GM18520 (cell line): ENCODE data around the gene NRXN3.

Experiments
- ATAC-seq: cut with Tn5 transposase; IDR thresholded peaks from one replicate; pipeline ENCODE4 v1.9.1; 2021; ENCODE audit not compliant: unreplicated experiment

Gene NRXN3

DNA sequence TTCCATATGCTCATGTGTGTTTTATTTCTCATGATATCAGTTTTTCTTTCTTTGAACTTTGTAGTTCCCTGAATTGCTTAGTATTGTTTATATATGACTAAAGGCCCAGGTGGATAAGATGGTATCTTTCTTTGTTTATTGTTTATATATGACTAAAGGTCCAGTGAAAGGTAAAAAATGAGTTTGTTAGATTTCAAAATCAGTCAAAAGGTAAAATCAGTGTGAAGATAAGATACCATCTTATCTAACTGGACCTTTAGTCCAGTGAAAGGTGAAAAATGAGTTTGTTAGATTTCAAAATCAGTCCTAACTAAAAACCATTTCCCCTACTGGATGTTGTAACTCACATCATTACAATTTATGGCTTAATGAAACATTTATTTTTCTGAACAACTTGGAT lies 1150.9 kb downstream of the NRXN3 start:
- no peak for ATAC-seq

DNA sequence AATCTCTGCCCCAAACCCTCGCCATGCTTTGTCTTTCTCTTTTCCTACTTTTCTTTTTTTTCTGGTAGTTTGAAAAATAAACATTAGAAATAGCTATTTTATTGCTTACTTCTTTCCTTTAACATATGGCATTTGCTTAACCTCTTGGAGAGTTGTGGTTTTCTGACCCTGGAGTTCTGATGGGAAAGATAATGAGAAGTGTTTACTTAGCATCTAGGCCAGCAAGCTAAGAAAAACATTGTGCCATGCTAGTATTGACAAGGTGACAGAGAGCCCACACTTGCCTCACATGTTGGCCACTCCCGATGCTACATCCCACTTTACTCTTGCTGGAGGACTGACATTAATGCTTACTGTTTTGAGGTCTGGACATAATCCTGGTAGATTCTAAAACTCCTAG lies 1154.9 kb downstream of the NRXN3 start:
- no peak for ATAC-seq

DNA sequence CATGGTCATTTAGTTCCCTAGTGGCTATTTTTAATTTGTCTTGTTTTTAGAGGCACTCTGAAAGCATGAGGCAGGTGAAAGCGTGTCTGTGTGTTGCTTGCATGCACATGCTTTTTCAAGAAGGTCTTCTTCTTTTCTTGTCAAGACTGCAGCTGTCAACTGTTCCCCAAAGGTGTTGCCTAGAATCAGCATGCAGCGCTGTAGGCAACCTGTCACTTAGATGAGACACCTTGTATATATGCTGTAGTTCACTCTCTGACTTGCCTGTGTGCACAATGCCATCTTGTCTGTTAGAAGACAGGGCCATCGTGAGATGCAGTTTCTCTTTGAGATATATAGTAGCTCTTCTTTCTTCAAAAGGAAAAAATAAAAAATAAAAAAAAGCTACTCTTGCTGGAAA lies 1155.4 kb downstream of the NRXN3 start:
- no peak for ATAC-seq

DNA sequence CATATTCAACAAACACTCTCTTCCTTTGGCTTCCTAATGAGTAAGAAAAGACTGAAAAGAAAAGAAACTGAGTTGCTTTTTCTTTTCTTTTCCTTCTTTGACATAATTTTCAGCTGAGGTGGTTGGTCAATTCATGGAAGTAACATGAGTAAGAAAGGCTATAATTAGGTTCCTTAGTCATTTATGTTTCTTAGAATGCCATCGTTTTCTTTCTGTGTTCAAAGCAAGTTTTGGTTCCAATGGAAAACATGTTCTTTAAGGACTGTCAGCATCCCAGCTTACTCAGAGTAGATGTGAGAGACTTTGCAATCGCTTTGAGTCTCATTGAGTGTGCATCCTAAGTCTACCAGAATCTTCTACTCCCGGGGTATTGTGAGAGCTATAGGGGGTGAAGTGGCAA lies 1158.7 kb downstream of the NRXN3 start:
- no peak for ATAC-seq

DNA sequence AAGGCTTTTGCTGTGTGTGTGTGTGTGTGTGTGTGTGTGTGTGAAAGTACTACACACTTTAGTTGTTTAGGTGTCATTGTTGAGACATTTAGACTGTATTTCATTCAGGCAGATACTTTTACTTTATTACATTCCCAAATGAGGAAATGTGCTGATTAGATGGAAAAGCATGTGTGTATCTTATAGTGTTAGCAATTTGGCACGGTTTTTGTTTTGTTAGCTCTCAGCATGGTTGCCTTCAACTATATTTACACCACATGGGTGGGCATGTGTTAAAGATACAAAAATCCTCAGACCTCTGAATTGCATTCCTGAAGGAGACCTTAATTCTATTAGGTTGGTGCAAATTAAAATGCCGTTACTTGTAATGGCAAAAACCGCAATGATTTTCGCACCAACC lies 1161.7 kb downstream of the NRXN3 start:
- ATAC-seq, result no peak

DNA sequence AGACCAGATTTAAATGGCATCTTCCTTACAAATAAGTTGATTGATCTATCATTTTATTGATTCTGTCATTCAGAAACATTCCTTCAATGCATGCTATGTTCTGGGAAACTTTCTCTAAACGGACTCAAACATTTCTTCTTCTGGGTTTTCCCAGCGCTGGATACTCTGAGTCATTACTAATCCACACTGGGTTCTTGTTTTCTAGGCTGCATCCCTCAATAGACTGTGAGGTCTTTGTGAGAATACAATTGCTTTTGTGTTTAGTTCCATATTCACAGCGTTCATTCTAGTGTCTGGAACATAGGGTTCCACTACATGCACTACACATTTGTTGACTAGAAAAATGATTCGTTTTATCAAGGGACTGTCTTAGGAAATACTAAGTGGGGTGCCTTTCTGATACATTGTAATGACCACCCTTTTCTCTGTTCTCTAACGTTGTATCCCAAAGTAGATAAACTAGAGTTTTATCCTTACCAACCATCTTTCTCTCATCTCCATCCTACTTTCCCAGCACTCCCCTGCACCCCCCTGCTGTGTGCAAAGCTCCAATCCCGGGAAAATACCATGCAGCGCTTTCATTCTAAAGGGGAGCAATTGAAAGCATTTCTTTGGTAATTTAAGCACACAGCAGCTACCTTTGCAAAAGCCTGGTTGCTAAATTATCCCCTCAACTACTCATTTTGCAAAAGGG lies 1162.5 kb downstream of the NRXN3 start:
- ATAC-seq, result no peak

DNA sequence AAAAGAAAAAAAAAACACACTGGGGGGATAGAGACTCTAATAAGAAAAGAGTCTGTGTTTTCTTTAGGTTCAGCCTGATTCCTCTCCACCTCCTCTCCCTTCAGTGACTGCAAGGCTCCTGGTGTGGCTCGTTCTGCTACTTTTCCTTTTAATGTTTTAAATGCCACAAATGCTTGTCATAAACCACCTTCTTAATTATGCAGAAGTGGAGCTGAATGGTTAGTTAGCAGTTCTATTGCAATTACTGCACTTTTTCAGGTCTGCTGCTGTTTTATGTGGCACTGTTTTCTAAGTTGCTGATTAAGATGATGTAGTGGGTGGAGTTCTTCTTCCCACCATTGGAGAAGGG lies 1163.0 kb downstream of the NRXN3 start:
- ATAC-seq, result no peak

GRCh38 chr14:79334272-79334671 lies 1164.1 kb downstream of the NRXN3 start:
- no peak for ATAC-seq

DNA sequence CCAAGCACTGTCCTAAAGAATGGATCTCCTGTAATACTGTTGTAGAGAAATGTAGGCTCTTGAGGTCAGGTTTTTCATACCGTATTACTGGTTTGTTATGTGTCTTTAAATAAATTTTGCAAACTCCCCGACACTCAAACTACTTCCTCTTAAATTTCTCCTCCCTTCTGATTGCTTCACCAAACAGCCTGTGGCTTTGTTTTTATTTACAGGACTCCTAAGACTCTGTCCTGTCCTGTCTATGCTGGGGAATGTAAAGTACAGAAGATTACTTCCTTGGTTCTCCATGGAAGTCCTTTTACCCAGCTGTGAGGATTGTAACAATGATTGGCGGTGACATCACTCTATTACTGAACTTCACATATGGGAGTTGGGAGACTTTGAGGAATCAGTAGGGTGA lies 1167.6 kb downstream of the NRXN3 start:
- ATAC-seq, result no peak

DNA sequence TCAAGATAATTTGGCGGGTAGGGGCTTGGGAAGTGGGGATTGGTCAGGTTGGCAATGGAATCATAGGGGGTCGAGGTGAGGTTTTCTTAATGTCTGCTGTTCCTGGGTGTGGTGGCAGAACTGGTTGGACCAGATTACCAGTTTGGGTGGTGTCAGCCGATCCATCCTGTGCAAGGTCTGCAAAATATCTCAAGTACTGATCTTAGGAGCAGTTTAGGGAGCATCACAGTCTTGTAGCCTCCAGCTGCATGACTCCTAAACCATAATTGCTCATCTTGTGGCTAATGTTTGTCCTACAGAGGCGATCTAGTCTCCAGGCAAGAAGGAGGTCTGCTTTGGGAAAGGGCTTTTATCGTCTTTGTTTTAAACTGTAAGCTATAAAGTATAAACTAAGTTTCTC lies 1172.8 kb downstream of the NRXN3 start:
- no peak for ATAC-seq

DNA sequence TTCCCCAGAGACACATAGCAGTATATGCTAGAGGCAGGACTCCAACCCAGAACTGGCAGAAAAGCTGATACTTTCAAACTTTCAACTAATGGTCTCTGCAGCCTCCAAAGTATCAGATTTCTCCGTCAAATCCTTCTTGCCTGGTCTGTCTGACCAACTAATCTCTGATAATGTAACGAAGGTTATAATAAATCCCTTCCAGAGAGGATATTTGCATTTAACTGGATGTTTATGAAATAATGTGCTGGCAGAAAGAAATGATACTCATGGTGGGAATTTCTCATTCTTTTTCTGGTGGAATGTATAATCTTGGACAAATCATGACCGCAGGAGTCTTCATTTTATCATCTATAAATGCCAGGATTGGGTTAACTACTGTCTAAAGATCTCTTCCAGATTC lies 1180.8 kb downstream of the NRXN3 start:
- no peak for ATAC-seq

GRCh38 chr14:79352076-79352630 lies 1182.0 kb downstream of the NRXN3 start:
- no peak for ATAC-seq

- ATAC-seq, result no peak
These were observed 1184.2 kb downstream of the NRXN3 start for GRCh38 chr14:79354336-79354735.

- ATAC-seq, result no peak
These were observed 1185.9 kb downstream of the NRXN3 start for GRCh38 chr14:79356040-79356439.

DNA sequence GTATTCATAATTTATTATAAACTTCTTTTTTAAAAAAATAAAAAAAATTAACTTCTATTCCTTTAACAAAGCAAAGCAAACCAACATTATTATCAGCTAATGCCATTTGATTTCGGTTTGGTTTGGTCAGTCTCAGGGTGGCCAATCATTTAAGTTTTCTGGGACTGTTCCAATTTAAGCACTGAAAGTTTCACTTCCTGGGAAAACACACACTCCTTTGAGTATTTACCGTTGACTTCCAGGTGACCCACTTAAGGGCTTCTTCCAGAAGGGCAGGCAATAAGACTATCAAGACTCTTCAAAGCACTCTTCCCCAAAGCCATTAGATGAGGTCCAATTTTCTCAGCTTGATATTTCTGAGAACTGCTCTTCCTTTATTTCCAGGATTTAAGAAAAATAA lies 1187.1 kb downstream of the NRXN3 start:
- ATAC-seq, result no peak

GRCh38 chr14:79363291-79363690 lies 1193.1 kb downstream of the NRXN3 start:
- no peak for ATAC-seq

DNA sequence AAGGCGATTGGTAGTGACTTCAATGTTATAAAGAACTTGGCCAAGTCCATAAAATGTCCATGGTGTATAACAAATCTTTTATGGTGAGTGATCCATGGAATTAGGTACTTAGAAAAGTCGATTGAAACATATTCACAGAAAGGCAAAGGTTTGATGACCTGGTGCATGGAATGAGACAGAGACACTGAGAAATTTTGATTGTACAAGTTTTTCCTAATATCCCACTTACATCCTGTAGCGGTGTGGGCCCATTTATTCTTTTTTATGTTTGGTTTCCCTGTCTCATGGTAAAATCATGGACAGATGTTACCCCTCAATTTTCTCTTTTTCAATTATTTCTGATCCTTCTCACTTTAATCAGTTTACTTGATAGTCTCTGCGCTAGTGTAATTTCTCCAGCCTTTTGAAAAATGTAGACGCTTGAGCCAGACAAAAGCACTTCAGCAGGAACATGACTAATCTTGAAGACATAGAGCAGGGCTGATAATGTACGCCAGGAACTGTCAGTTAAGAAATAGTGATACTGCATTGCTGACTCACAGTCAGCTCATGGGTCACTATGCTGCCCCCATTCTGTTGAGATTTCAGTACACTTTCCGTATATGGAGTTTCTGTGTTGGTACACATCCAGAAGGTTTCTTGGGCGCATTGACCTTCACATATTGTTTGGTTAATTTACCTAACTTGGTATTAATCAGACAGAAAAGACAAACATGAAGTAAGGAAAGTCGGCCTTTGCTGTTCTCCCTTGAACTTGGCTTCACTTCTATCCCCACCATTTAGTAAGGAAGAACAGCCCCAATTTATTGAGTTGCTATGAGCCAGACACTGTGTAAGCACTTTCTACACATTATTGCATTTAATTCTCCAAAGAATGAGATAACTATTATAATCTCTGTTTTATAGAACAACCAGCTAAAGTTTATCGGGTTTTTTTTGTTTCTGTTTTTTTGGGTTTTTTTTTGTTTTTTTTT lies 1199.5 kb downstream of the NRXN3 start:
- ATAC-seq, result no peak

GRCh38 chr14:79370969-79371368 lies 1200.8 kb downstream of the NRXN3 start:
- no peak for ATAC-seq

DNA sequence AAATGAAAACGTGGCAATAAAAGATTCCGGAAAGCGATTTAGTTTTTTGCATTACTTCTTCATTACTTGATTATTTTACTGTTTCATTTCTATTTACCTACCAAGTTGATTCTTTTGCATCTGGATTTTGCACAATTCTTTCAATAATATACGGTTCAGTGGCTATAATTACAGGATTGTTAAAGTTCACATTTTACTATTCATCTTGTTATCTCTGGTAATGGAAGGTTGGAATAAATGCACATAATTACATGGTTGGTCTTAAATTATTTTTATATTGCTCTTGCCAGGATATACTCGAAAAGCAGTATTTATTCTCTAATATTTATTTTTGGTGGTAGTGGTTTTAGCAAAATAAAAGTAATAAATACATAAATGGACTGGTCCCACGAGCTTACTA lies 1203.3 kb downstream of the NRXN3 start:
- ATAC-seq, result no peak

GRCh38 chr14:79375356-79375755 lies 1205.2 kb downstream of the NRXN3 start:
- no peak for ATAC-seq

GRCh38 chr14:79376557-79376956 lies 1206.4 kb downstream of the NRXN3 start:
- no peak for ATAC-seq

DNA sequence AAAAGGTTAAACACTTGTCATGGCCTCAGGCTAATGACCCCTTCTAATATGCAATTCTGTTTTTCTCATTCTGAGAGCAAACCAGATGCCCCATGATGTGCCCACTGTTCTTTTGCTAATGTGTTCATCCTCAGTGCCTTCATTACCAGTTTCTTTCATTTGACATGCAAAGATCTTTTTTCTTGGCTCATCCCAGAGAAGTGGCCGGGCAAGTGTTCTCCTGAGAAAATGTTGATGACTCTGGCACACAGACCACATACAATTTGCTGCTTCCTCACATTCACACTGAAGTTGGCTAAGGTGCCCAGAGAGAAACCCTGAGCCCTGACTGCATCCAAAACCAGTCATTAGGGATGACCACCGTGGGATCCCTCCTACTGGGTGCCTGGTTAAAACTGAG lies 1207.8 kb downstream of the NRXN3 start:
- no peak for ATAC-seq
